Fibroblast of lung (primary cell): ENCODE results near the gene LAPTM4A. TPM values are rescaled to one million over a fixed set of nuclear protein-coding genes. Genes with fewer than 3 reads are reported as not detected.

Source experiments
- DNase-seq, 2 donors: peaks; one replicate each; pipeline versions ENCODE4 v3.0.0 to v3.0.0-alpha.2; 2010; ENCODE audit warnings: low read depth in 2 of 2
- H2AFZ ChIP-seq: 2 replicates; pipeline ENCODE4 v1.5.1; 2012; ENCODE audit warnings: low read length, control low read depth, inconsistent platforms
- H3K27ac ChIP-seq: 2 replicates; pipeline ENCODE4 v1.5.1; 2011; ENCODE audit warnings: low read length, control low read depth; ENCODE audit not compliant: insufficient read depth
- H3K27me3 ChIP-seq: 2 replicates; pipeline ENCODE4 v1.5.1; 2011; ENCODE audit warnings: mild to moderate bottlenecking, low read length; ENCODE audit not compliant: control insufficient read depth, insufficient read depth
- H3K36me3 ChIP-seq: 2 replicates; pipeline ENCODE4 v1.5.1; 2011; ENCODE audit warnings: low read length; ENCODE audit not compliant: control insufficient read depth, insufficient read depth
- H3K4me1 ChIP-seq: 2 replicates; pipeline ENCODE4 v1.5.1; 2011; ENCODE audit warnings: low read length; ENCODE audit not compliant: control insufficient read depth, insufficient read depth; ENCODE audit errors: extremely low read depth
- H3K4me2 ChIP-seq: 2 replicates; pipeline ENCODE4 v1.5.1; 2011; ENCODE audit warnings: low read length, control low read depth; ENCODE audit not compliant: insufficient read depth; ENCODE audit errors: extremely low read depth
- H3K4me3 ChIP-seq, 4 experiments: fragments of 200-600 bp in 1 of 4; sonication (generic) in 1 of 4; replicated peaks in 1 of 4; 2 replicates each; pipeline ENCODE4 v1.5.1; 2011 to 2016; ENCODE audit warnings: low read length in 4 of 4, low read depth in 3 of 4, mild to moderate bottlenecking in 3 of 4, control low read depth in 2 of 4, inconsistent platforms in 1 of 4, mixed read lengths in 1 of 4; ENCODE audit not compliant: insufficient read depth in 1 of 4; ENCODE audit errors: control extremely low read depth in 1 of 4
- H3K79me2 ChIP-seq: 2 replicates; pipeline ENCODE4 v1.5.1; 2012; ENCODE audit warnings: mild to moderate bottlenecking, low read length, inconsistent platforms; ENCODE audit not compliant: control insufficient read depth, insufficient read depth
- H3K9ac ChIP-seq: 2 replicates; pipeline ENCODE4 v1.5.1; 2011; ENCODE audit warnings: mild to moderate bottlenecking, low read length, control low read depth; ENCODE audit not compliant: insufficient read depth
- H3K9me3 ChIP-seq: 2 replicates; pipeline ENCODE4 v1.5.1; 2012; ENCODE audit warnings: low read depth, low read length; ENCODE audit not compliant: control insufficient read depth, insufficient read depth
- H4K20me1 ChIP-seq: 2 replicates; pipeline ENCODE4 v1.5.1; 2011; ENCODE audit warnings: low read length; ENCODE audit not compliant: control insufficient read depth, insufficient read depth; ENCODE audit errors: extremely low read depth
- CTCF ChIP-seq, 2 donors: IDR thresholded peaks in 1 of 2; conservative IDR thresholded peaks in 1 of 2; 1 replicate in 1 of 2; 2 replicates in 1 of 2; pipeline ENCODE4 v1.5.1; 2011 to 2012; ENCODE audit warnings: low read length in 2 of 2, control low read depth in 1 of 2, inconsistent platforms in 1 of 2, low read depth in 1 of 2, mild to moderate bottlenecking in 1 of 2
- EZH2 ChIP-seq: IDR thresholded peaks from 2 replicates; pipeline ENCODE4 v1.5.1; 2012; ENCODE audit warnings: low read length, control low read depth, mild to moderate bottlenecking; ENCODE audit errors: missing control alignments
- polyA plus RNA-seq, 2 donors: library from polyadenylated mRNA; depleted of rRNA in 1 of 2; stranded (reverse) in 1 of 2; unstranded in 1 of 2; fragments of >200 nt; gene quantifications; 2 replicates each; pipeline ENCODE4 v1.2.1, GENCODE V29; 2011 to 2012; ENCODE audit warnings: missing spikeins in 1 of 2
- total RNA-seq: library from RNA; depleted of rRNA; stranded (reverse); fragments of >200 nt; gene quantifications from 2 replicates; pipeline ENCODE4 v1.2.1, GENCODE V29; 2014

The LAPTM4A gene
- total and polyA plus RNA-seq, 2 donors (not counting 1 experiment from before 2014, with no cell fraction given) = 193 to 1,101 TPM

DNA sequence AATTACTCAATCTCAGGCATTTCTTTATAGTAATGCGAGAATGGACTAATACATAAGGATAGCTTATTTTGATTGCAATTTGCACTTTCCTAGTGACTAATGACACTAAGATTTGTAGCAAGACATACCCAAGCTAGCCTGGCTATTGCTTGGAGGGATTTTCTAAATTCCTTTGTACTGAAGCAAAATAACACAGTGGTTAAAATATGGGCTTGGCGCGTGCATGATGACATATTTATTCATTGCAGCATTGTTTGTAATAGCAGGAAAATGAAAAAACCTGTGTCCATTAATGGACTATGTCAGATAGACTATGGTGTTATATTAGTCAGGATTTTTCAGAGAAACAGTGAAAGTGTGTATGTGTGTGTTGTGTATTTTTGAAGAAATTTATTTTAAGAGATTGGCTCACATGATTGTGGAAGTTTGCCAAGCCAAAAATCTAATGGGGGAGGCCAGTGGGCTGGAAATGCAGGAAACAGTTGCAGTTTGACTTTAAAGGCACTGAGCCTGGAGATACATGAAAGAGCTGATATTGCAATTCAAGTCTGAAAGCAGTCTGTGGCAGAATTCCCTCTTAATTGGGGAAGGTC is 16.7 kb upstream of the LAPTM4A start:
- Histone ChIP-seq H3K9ac (no peak overlapping the region), H3K36me3 (no peaks in the 10 kb centered on the region), H3K4me1 (peaks cover 35% of the 10 kb centered on the region), H3K27ac (peak overlapping the region; percentile 77), H4K20me1 (no peaks in the 10 kb centered on the region), H3K27me3 (no peaks in the 10 kb centered on the region), H3K9me3 (no peaks in the 10 kb centered on the region), H2AFZ (no peak overlapping the region), H3K4me2 (peak overlapping the region; percentile 20), H3K79me2 (no peaks in the 10 kb centered on the region), H3K4me3 (no peak overlapping the region)
- no peak for TF ChIP-seq EZH2
- TF ChIP-seq CTCF (conservative IDR thresholded peaks at IDR 0.05 in 1 of 2, IDR thresholded peaks at IDR 0.05 in 1 of 2; ENCODE audit: low read depth in 1 of 2, low read length in 2 of 2) = no peak
- peak; percentile 95 to 97 for DNase-seq

DNA sequence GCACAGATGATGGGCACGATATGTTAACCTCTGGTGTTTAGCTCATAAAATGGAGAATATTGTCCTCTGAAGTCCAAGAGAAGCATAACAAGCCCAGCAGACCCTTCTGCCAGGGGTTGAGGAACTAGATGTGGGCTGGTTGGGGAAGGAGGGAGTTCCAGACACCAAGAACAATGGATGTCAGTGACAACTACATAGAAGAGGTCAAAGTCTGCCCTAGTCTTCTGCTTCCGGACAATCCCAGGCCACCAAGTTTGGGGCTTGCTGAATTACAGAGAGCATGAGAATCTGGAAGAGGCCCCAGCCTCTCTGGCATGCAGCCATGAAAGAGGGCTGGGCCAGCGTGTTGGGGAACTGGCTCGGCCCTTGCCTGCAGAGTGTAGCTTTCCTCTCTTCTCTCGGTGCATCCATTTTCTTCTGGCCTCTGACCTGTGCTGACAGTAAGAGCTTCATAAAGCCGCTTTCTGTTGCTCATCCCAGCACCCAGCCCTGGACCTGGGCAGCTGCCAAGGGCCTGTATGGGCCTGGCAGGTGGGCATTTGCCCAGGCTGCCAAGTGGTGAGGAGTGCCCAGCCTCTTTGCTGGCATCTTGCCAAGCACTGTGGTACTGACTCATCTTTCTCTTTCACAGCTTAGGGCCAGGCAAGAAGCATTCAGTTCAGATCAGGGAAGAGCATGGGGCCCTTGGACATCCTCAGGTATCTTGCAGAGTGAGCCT is 14.6 kb upstream of the LAPTM4A start:
- H3K36me3 ChIP-seq = no peaks in the 10 kb centered on the region
- no peak overlapping the region for H3K4me3 ChIP-seq
- H3K9me3 ChIP-seq = no peaks in the 10 kb centered on the region
- DNase-seq = peak; percentile 65 to 86
- no peaks in the 10 kb centered on the region for H3K79me2 ChIP-seq
- no peak overlapping the region for H3K27ac ChIP-seq
- no peak overlapping the region for H3K9ac ChIP-seq
- no peaks in the 10 kb centered on the region for H4K20me1 ChIP-seq
- no peaks in the 10 kb centered on the region for H3K27me3 ChIP-seq
- TF ChIP-seq EZH2 = no peak
- no peak for TF ChIP-seq CTCF (conservative IDR thresholded peaks at IDR 0.05 in 1 of 2, IDR thresholded peaks at IDR 0.05 in 1 of 2; ENCODE audit: low read depth in 1 of 2, low read length in 2 of 2)
- peaks cover 33% of the 10 kb centered on the region for H3K4me1 ChIP-seq
- H2AFZ ChIP-seq = no peak overlapping the region
- H3K4me2 ChIP-seq = no peak overlapping the region

- Histone ChIP-seq H3K36me3 (no peaks in the 10 kb centered on the region), H4K20me1 (no peaks in the 10 kb centered on the region), H3K9ac (no peak overlapping the region), H3K79me2 (no peaks in the 10 kb centered on the region), H3K4me2 (no peak overlapping the region), H3K27ac (no peak overlapping the region), H3K9me3 (no peaks in the 10 kb centered on the region), H3K27me3 (no peaks in the 10 kb centered on the region), H3K4me3 (no peak overlapping the region), H2AFZ (no peak overlapping the region), H3K4me1 (peaks cover 27% of the 10 kb centered on the region)
- TF ChIP-seq CTCF (conservative IDR thresholded peaks at IDR 0.05 in 1 of 2, IDR thresholded peaks at IDR 0.05 in 1 of 2; ENCODE audit: low read depth in 1 of 2, low read length in 2 of 2) (no peak), EZH2 (no peak)
- DNase-seq = no peak
Observed at GRCh38 chr2:20064841-20065240, 13.4 kb upstream of the LAPTM4A start.
